Activated CD8-positive, alpha-beta memory T cell treated with anti-CD3 and anti-CD28 coated beads for 1 hour (primary cell): ENCODE results near the gene CHST5.

Source experiments
- DNase-seq, 2 donors: peaks; one replicate each; pipeline ENCODE4 v3.0.0-alpha.2; 2020; ENCODE audit warnings: low read depth in 1 of 2; ENCODE audit errors: extremely low read depth in 1 of 2

CHST5 gene

GRCh38 chr16:75479421-75479990 lies 56.4 kb downstream of the CHST5 start:
- DNase-seq, result no peak
